Stimulated activated CD4-positive, alpha-beta T cell treated with anti-CD3 and anti-CD28 coated beads, Interleukin-15, amount 100 ng/mL, for 1 hour (primary cell): ENCODE data around the gene GPRC5B.

Experiments used
- DNase-seq, 2 donors: peaks; one replicate each; pipeline ENCODE4 v3.0.0-alpha.2; 2020; ENCODE audit warnings: low read depth in 1 of 2, low spot score in 1 of 2

GPRC5B gene

DNA sequence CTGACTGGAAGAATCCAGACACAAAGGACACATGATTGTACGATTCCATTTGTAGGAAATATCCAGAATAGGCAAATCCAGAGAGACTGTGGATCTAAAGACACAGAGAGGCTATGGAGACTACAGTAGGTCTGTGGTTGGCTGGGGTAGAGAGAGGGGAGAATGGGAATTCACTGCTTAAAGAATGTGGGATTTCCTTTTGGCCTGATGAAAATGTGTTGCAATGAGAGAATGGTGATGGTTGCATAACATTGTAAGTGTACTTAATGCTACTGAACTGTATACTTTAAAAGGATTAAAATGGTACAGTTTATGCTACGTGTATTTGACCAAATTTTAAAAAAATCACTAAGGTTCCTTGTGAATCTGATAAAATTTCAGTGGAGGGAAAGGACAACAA lies 62.1 kb downstream of the GPRC5B start:
- DNase-seq: no peak

DNA sequence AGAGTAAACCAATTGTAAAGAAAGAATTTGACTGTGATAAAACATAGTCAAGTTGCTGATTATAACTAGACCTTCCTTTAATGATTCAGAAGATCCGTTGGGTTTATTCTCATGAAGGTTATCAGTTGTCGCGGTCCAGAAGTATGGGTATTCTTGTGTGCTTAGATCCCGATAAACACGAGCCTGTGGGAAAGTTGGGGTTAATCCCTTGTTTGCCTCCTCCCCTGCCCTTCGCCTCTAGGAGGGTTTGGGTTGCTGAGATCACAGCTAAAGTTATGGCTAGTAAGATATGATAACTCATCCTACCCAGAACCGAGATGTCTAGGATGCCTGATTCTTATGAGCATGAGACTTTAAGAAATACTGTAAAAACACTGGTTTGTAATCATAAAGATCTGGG lies 66.8 kb downstream of the GPRC5B start:
- no peak for DNase-seq

- no peak for DNase-seq
Observed at GRCh38 chr16:19817122-19817521, 67.5 kb downstream of the GPRC5B start.

DNA sequence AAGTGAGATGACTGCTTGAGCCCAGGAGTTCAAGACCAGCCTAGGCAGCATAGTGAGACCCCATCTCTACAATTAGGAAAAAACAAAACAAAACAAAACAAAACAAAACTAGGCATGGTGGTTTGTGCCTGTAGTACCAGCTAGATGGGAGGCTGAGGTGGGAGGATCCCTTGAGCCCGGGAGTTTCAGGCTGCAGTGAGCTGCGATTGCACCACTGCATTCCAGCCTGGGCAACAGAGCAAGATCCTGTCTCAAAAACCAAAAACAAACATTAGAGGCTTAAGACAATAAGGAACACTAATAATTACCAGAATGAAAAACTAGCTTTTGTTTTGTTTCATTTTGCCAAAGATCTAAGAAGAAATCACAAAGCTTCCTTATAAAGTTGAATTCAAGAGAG lies 69.2 kb downstream of the GPRC5B start:
- DNase-seq: no peak

DNA sequence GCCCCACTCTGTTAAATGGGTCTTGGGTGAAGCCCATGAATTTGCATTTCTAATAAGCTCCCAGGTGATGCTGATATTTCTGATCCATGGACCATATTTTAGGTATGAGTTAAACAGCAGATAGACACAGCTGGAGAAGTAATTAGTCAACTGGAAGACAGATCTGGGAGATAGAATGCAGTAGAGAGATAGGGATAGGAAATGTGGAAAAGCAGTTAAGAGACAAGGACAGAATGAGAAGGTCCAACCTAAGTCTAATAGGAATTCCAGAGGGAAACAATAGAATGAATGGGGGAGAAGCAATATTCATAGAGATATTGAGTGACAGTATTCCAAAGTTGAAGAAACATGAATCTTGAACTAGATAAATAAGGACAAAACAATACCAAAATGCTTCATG lies 71.7 kb downstream of the GPRC5B start:
- DNase-seq: no peak

DNA sequence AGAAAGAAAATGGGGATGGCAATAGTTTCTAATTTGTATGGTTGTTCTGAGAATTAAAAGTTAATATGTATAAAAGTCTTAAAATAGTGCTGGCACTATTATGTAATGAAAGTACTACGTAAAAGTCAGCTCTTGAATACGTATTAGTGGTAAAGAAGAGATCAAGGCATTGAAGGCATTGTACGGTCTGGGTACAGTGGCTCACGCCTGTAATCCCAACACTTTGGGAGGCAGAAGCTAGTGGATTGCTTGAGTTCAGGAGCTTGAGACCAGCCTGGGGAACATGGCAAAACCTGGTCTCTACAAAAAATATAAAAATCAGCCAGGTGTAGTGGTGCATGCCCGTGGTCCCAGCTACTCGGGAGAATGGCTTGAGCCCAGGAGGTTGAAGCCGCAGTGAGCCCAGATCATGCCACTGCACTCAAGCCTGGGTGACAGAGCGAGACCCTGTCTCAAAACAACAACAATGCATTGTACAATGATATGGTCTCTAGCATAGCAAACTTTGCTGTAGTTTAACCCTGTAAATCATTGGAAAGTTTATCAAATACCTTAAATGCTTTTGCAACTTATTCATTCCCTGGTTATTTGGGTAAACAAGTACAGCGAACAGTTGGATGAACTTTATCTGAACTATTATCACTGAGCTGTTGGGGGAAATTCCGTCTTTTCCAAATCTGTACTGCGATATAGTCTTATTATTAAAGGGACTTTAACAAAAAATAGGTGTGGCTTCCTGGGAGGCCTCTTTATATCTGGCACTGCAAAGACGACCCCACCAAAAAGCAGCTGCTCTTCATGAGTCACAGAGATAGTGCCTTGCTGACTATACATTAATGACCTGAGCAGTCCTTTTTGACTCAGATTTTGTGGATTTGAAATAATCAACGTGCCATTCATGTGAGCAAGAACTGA lies 73.6 kb downstream of the GPRC5B start:
- no peak for DNase-seq

- DNase-seq: no peak
Observed at GRCh38 chr16:19809693-19810092, 75.0 kb downstream of the GPRC5B start.

DNA sequence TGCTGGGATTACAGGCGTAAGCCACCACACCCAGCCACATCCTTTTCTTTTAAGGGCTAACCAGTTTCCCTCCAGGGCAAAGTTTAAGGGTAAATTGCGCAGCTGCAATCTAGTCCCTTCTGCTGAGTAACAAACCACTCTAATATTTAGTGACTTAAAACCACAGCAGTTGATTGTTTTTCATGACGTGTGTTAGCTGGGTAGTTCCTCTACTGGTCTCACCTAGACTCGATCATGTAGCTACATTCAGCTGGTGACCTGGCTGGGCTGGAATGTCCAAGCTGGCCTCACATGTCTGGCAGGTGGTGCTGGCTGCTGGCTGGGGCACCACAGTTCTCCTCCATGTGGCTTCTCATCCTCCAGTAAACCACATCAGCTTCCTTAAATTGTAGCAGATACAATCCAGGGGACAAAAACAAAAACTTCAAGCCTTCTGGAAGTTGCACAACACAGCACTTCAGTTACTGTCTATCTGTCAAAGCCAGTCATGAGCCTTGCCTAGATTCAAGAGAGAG lies 75.5 kb downstream of the GPRC5B start:
- DNase-seq: no peak

- DNase-seq: no peak
Observed at GRCh38 chr16:19808061-19808641, 76.5 kb downstream of the GPRC5B start.
